GM21526 (cell line): ENCODE results near the gene SRGAP1.

Source experiments
- ATAC-seq: cut with Tn5 transposase; IDR thresholded peaks from one replicate; pipeline ENCODE4 v1.9.1; 2021; ENCODE audit warnings: moderate library complexity; ENCODE audit not compliant: unreplicated experiment, low FRiP score

The SRGAP1 gene

DNA sequence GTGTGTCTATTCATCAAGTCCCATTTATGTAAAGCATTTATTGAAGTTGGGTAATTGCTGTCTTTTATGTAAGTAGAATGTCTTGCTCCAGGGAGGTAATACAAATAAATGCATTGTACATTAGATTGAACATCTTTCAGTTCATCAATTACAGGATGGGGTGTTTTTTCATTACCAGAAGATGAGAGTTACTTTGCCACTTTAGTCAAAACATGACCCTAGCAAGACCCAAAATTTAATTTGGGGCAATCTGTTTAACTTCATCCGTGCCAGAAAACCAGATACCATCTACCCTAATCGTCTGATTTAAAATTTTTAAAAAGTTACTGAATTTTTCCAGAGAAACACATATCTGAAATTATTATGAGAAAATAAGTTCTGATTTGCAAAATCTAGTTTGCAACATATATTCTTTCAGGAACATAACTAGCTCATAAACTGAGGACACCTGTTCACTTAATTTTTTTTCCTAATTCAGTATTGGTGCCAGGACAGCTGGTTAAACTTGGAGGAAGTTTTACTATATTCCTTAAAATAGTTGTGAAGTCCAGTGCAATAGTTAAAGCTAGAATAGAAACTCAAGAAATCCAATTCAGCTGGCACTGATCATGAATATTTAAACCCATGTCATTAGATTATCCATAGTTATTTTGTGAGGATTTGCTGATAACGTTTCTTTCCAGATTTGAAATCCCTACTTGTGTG, 114.5 kb downstream of the SRGAP1 start:
- no peak for ATAC-seq

DNA sequence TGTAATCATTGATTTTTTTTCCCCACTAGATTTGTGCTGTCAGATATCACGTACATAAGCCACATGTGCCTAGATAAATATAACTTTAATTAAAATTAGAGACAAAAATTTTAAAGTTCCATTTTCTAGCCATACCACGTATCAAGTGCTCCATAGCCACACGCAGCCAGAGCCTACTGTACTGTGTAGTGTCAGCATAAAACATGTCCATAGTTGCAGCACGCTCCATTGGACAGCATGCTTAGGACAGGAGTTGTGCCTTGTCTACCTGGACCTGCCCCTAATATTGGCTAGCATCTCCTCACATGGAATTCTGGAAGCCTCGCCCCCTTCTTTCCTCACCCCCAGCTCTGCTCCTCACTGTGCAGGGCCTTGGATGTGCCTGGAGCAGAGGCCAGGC, 116.5 kb downstream of the SRGAP1 start:
- no peak for ATAC-seq

- ATAC-seq: no peak
Measured at GRCh38 chr12:63961543-63961942, 117.0 kb downstream of the SRGAP1 start.

GRCh38 chr12:63963868-63964267, 119.4 kb downstream of the SRGAP1 start:
- ATAC-seq: no peak

DNA sequence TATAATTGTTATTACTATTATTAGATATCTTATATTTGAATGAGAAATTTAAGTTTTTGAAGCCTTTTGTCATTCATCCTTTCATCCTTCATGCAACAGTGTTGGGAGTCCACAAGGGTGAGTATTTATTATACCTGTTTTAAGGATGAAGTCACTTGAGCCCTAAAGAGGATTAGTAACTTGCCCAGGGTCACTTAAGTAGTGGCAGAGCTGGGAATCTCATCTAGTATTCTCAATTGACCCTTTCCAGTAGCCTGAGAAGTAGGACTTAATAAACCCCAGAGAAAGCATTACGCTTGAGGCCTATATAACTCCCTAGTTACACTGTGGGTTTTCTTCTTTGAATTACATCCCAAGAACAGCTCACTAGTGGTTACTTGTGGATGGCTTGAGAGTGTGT, 119.8 kb downstream of the SRGAP1 start:
- no peak for ATAC-seq

GRCh38 chr12:63965936-63966605, 121.6 kb downstream of the SRGAP1 start:
- no peak for ATAC-seq

DNA sequence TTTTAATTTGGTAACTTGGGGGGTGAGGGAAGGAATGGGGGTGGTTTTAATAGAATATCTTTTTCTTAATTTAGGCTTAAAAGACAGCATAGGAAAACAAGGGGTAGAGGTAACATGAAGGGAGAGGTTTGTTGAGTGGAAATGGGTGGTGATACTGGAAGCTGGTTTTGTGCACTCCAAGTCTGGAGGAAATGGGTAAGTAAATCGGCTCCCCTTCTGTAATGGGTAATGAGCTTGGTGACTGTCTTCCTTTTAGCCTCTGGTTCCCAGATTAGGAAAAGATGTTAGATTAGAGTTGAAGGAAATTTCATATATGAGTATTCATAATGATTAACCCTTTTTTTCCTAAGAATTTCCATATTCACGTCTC, 122.1 kb downstream of the SRGAP1 start:
- ATAC-seq: no peak

GRCh38 chr12:63967358-63968145, 123.1 kb downstream of the SRGAP1 start:
- no peak for ATAC-seq

GRCh38 chr12:63968673-63969072, 124.2 kb downstream of the SRGAP1 start:
- no peak for ATAC-seq

DNA sequence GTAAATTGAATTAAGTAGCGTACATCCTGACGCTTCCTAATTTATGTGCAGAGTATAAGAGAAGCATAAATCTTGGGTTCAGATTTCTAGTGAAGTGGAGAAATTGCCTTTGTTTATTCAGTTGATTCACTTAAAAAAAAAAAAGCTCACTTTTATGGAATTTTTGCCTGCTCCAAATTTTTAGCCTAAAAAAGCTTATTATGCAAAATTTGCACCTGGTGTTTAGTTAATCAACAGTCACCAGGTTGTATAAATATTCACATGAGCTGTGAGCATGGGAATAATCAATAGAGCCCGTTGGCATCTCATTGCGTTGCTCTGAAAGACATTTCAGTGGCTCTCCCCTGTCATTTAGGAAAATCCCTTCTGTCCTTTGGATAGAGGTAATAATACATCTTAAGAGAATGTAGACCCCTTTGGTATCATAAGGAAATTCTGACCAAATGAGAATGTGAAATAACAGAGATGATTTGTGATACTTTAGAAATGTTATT, 132.4 kb downstream of the SRGAP1 start:
- ATAC-seq: no peak

GRCh38 chr12:63977441-63977840, 132.9 kb downstream of the SRGAP1 start:
- no peak for ATAC-seq

- ATAC-seq: no peak
Measured at GRCh38 chr12:63978519-63978918, 134.0 kb downstream of the SRGAP1 start.

DNA sequence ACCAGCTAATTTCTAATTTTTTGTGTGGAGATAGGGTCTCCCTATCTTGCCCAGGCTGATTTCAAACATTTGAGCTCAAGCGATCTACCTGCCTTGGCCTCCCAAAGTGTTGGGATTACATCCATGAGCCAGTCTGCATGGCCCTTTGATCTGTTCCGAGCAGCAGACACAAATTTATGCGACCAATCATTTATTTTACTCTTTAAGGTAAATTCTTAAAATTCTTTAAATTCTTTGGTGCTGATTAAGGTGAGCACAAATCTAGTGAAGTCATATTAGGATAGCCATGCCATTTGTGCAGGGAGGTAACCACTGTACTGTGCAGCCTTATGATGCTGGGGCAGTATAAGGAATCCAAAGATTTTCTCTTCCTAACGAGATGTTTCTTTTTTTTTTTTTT, 135.7 kb downstream of the SRGAP1 start:
- no peak for ATAC-seq

DNA sequence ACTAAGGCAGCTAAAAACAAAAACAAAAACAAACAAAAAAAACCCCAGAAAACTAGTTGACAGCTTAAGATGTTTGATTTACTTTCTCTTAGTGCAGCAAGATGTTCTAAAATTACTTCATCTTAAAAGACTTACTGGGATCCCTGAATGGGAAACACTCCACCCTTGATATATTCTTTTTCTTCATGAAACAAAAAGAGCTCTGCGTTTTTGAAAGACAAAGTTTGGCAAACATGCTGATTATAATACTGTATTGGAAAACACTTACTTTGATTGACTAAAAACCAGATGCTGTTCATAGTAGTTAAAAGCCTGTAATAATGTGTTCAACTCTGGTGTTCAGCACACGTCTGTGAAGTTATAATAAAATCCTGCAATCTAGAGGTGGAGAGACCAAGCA, 136.8 kb downstream of the SRGAP1 start:
- no peak for ATAC-seq

DNA sequence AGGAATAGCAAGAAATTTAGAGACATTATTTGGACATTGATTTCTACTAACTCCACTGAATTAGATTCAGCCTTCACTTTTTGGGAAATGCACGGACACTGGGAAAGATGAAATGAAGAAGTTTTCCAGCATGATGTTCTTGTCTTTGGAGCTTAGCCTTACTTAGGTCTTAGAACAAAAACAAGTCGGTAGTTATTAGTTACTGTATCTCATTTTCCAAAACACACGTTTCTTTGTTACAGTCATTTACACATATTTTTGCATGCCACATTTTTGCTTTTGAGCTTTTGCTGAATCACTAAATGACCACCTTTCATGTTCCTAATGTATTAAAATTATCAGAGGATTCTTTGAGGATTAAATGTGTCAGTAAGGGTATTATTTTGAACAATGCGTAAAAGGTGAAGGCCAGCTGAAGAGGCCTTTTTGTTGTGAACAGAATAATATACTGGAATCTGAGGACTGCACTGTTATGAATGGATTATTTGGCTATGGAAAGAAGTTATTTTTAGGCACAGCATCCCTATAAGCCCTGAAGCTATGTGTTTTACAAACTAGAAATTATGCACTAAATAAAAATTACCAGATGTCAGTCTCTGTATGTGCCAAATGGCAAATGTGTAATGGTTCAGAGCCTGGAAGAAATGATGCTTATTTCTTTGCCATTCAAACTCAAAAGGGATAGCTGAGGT, 138.2 kb downstream of the SRGAP1 start:
- no peak for ATAC-seq

DNA sequence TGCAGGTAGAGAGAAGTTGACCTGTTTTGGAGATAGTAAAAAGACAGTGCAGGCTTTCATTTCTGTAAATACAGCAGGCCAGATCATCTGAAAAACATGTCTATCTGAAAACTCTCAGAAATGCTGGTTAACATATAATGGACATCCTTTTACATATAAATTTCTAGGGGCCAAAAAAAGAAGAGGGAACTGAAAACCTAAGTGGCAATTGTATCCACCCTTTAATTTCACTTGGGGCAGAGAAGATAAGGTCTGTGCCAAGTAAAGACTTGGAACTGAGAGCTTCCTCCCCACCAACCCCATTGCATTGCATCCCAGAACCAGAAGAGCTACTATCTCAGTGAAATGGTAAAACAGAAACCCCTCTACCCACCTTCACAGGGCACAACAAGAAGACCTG, 141.0 kb downstream of the SRGAP1 start:
- no peak for ATAC-seq

DNA sequence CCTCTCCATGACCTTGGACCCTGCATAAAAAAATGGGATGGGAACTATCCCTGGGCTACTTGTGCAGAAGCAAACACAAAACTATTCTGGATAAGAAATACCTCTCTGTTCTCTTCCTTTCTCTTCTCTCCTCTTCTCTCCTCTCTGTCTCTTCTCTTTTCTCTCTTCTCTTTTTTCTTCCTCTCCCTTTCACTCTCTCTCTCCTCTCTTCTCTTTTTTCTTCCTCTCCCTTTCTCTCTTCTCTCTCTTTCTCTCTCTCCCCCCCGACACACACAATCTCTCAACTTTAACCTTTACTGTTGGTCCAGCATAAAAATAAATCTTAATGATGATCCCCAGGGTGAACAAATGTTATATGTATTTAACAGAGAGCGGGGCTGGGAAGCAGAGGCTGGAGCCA, 141.4 kb downstream of the SRGAP1 start:
- ATAC-seq: no peak

- no peak for ATAC-seq
Measured at GRCh38 chr12:63989301-63989845, 144.9 kb downstream of the SRGAP1 start.

GRCh38 chr12:63990828-63991547, 146.5 kb downstream of the SRGAP1 start:
- ATAC-seq: no peak

- ATAC-seq: no peak
Measured at GRCh38 chr12:63994704-63995103, 150.2 kb downstream of the SRGAP1 start.
